ENCODE measurements around the gene UQCC3.

DNA sequence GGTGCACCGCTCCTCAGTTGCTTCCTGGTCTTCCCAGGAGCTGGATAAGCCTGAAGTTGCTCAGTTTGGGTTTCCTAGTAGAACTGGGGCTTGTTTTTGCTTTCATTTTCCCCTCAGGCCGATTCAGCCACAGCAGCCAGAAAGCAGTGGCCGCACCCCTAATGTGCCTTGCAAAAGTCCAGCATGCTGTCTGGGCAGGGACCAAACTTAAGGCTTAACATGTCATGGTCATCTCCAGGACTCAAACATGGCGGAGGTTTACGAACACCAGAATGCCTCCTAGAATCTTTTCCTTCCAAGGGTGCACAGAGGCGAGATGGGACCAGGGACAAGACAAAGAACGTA, 38.5 kb downstream of the UQCC3 start:
- TF ChIP-seq POLR2A (IDR thresholded peaks at IDR 0.05): no peak
- TF ChIP-seq, protein P1, sequence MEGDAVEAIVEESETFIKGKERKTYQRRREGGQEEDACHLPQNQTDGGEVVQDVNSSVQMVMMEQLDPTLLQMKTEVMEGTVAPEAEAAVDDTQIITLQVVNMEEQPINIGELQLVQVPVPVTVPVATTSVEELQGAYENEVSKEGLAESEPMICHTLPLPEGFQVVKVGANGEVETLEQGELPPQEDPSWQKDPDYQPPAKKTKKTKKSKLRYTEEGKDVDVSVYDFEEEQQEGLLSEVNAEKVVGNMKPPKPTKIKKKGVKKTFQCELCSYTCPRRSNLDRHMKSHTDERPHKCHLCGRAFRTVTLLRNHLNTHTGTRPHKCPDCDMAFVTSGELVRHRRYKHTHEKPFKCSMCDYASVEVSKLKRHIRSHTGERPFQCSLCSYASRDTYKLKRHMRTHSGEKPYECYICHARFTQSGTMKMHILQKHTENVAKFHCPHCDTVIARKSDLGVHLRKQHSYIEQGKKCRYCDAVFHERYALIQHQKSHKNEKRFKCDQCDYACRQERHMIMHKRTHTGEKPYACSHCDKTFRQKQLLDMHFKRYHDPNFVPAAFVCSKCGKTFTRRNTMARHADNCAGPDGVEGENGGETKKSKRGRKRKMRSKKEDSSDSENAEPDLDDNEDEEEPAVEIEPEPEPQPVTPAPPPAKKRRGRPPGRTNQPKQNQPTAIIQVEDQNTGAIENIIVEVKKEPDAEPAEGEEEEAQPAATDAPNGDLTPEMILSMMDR (IDR thresholded peaks at IDR 0.05): no peak

All from Peyer's patch (tissue), 4 donors.